OCI-M1 (cell line): ENCODE data around the gene CETN1.

Source experiments
- DNase-seq: peaks from one replicate; lab custom pipeline; 2025; lab: John Stamatoyannopoulos, UW

CETN1 gene

DNA sequence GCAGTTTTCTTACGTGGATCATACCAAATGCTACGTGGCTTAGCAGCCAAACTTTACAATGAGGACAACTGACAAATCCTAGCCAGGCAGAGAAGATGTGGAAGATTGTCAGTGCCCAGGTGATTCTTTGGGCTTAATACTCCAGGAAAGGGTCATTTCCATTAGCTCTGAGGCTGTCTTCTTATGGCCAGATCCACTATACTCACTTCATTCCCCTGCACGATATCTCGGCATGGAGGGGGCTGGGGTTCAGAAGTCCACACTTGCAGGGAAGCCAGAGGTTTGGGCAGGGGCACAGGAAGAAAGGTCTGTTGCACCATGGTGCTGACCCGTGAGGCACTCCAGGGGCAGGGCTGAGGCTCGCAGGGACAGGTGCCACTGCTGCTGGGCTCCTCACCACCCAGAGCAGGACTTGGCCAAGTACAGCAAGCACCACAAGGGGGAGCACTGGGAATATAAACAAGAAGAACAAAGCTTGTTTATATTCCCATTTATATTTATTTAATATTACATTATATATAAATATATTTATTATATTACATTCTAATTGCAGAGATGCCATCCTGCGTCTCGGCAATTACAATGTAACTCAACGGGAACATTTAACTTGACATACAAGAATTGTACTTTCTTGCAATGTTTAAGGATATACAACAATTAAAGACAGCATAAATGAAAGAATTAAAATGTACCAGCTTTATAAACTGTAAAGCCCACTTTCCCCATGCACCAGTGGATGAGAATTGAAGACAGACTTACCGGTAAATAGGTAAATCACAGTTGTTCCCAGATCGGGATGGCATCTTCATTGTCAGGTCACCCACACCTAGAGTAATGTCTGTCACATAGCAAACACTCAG, 43.8 kb downstream of the CETN1 start:
- DNase-seq: peak; percentile 82

DNA sequence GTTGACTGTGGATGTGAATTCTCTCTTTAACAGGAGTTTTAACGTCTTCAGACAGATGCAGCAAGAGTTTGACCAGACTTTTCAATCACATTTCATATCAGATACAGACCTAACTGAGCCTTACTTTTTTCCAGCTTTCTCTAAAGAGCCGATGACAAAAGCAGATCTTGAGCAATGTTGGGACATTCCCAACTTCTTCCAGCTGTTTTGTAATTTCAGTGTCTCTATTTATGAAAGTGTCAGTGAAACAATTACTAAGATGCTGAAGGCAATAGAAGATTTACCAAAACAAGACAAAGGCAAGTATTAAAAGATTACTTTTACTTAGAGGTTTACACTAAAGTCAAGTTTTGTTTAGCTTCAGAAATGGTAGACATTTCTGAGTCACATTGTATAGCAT, 47.1 kb downstream of the CETN1 start:
- no peak for DNase-seq

DNA sequence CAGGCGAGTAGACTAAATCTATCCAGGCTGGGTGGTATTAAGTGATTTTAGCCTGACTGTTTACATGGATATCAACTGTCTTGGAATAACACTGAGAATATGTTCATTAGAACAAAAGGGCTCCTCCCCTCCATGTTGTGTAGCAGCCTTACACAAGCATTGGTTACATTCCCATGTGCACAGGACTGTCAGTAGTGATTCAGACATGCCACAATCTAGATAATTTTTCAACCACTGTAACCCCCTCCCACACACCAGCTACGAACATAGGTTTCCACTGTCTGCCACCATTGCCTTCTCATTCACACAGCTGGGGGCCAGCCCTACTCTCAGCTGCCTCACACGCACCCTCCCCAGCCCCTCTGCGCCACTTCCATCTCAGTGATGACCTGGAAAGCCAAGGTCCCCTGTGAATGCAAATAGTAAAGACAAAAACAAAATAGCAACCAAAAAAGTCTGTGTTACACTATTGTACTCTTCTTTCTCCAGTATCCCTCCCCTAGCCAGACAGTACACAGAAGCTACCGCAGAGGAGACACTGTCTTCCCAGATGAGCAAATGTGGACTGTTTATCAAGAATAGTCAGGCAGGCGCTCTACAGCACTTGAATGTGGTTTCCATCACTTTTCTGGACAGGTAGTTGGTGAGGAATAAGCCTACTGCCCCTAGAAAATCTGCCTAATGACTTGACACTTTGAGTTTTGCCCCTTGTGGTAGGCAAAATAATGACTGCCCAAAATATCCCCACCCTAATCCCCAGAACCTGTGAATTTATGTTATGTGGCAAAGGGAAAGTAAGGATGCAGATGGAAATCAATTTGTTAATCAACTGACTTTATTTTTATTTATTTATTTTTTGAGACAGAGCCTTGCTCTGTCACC, 49.3 kb downstream of the CETN1 start:
- DNase-seq: peak; percentile 71

DNA sequence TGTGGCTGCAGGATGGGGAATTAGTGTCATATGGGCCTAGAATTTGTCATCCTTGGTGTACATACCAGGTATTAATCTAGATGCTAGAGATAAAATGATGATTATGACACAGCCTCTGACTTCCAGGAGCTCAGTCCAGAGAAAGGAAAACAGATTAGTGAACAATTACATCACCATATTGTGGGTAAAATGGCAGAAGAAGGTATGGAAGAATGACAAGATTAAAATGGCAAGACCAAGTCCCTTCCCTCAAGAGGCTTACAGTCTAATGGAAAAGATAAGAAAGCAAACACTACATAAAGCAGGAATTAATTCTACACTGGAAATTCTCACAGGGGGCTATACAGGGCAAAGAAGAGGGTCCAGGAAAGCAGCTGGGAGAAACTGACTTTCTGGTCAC, 51.4 kb downstream of the CETN1 start:
- DNase-seq: no peak
